H9 (cell line): ENCODE data around the gene GABRB1. TPM values are rescaled to one million over a fixed set of nuclear protein-coding genes. Genes with fewer than 3 reads are reported as not detected.

ENCODE experiments used
- DNase-seq: peaks from one replicate; pipeline ENCODE4 v3.0.0-alpha.2; 2017
- H2AFZ ChIP-seq: one replicate; pipeline ENCODE4 v1.6.1; 2013; ENCODE audit warnings: mild to moderate bottlenecking, low read length, control low read depth, moderate library complexity
- H2AK5ac ChIP-seq: 2 replicates; pipeline ENCODE4 v1.6.1; 2013; ENCODE audit warnings: low read length, control low read depth, mixed read lengths; ENCODE audit not compliant: insufficient read length
- H2BK120ac ChIP-seq: one replicate; pipeline ENCODE4 v1.6.1; 2013; ENCODE audit warnings: low read depth, mild to moderate bottlenecking, low read length, control low read depth, inconsistent platforms; ENCODE audit not compliant: poor library complexity, severe bottlenecking
- H2BK12ac ChIP-seq: 2 replicates; pipeline ENCODE4 v1.6.1; 2013; ENCODE audit warnings: low read length, control low read depth, mixed read lengths, low read depth; ENCODE audit not compliant: insufficient read length
- H2BK15ac ChIP-seq: 2 replicates; pipeline ENCODE4 v1.6.1; 2013; ENCODE audit warnings: low read depth, low read length, control low read depth
- H2BK20ac ChIP-seq: one replicate; pipeline ENCODE4 v1.6.1; 2013; ENCODE audit warnings: low read depth, mild to moderate bottlenecking, low read length, control low read depth, inconsistent platforms; ENCODE audit not compliant: poor library complexity, severe bottlenecking
- H2BK5ac ChIP-seq: 2 replicates; pipeline ENCODE4 v1.6.1; 2013; ENCODE audit warnings: low read length, control low read depth, mixed read lengths; ENCODE audit not compliant: insufficient read length
- H3K14ac ChIP-seq: 2 replicates; pipeline ENCODE4 v1.6.1; 2013; ENCODE audit warnings: low read length, control low read depth; ENCODE audit not compliant: insufficient read depth
- H3K18ac ChIP-seq: 2 replicates; pipeline ENCODE4 v1.6.1; 2013; ENCODE audit warnings: low read depth, mild to moderate bottlenecking, mixed read lengths, low read length, control low read depth; ENCODE audit not compliant: insufficient read length
- H3K23ac ChIP-seq: 2 replicates; pipeline ENCODE4 v1.6.1; 2013; ENCODE audit warnings: low read length, control low read depth, mixed read lengths, low read depth; ENCODE audit not compliant: insufficient read length
- H3K23me2 ChIP-seq: 2 replicates; pipeline ENCODE4 v1.6.1; 2013; ENCODE audit warnings: low read depth, mild to moderate bottlenecking, mixed read lengths, low read length, control low read depth; ENCODE audit not compliant: insufficient read length, poor library complexity, severe bottlenecking
- H3K27ac ChIP-seq: 2 replicates; pipeline ENCODE4 v1.5.1; 2013; ENCODE audit warnings: low read length, control low read depth, mixed read lengths, low read depth; ENCODE audit not compliant: insufficient read length
- H3K27me3 ChIP-seq: 2 replicates; pipeline ENCODE4 v1.6.1; 2013; ENCODE audit warnings: low read length, control low read depth, inconsistent platforms; ENCODE audit not compliant: insufficient read depth
- H3K4ac ChIP-seq: 2 replicates; pipeline ENCODE4 v1.6.1; 2013; ENCODE audit warnings: low read depth, mild to moderate bottlenecking, control low read depth, inconsistent platforms, low read length, moderate library complexity
- H3K4me1 ChIP-seq: 2 replicates; pipeline ENCODE4 v1.6.1; 2013; ENCODE audit warnings: low read length, control low read depth, inconsistent platforms; ENCODE audit not compliant: insufficient read depth
- H3K4me2 ChIP-seq: 2 replicates; pipeline ENCODE4 v1.6.1; 2013; ENCODE audit warnings: low read length, control low read depth, mixed read lengths; ENCODE audit not compliant: insufficient read length, insufficient read depth
- H3K56ac ChIP-seq: 2 replicates; pipeline ENCODE4 v1.6.1; 2013; ENCODE audit warnings: low read depth, mild to moderate bottlenecking, mixed read lengths, low read length, control low read depth; ENCODE audit not compliant: insufficient read length
- H3K79me1 ChIP-seq: 2 replicates; pipeline ENCODE4 v1.6.1; 2013; ENCODE audit warnings: low read depth, mild to moderate bottlenecking, moderate library complexity, low read length, control low read depth, inconsistent platforms; ENCODE audit not compliant: insufficient read depth, poor library complexity, severe bottlenecking
- H3K79me2 ChIP-seq: 2 replicates; pipeline ENCODE4 v1.6.1; 2013; ENCODE audit warnings: low read length, control low read depth, inconsistent platforms; ENCODE audit not compliant: insufficient read depth
- H3K9ac ChIP-seq: 2 replicates; pipeline ENCODE4 v1.6.1; 2013; ENCODE audit warnings: low read length, control low read depth, mixed read lengths; ENCODE audit not compliant: insufficient read length; ENCODE audit errors: extremely low read depth
- H3K9me3 ChIP-seq: one replicate; pipeline ENCODE4 v1.6.1; 2013; ENCODE audit warnings: low read depth, low read length, inconsistent platforms; ENCODE audit not compliant: control insufficient read depth
- H3T11ph ChIP-seq: one replicate; pipeline ENCODE4 v1.6.1; 2013; ENCODE audit warnings: mild to moderate bottlenecking, low read length, control low read depth, inconsistent platforms
- H4K20me1 ChIP-seq: one replicate; pipeline ENCODE4 v1.6.1; 2013; ENCODE audit not compliant: control insufficient read depth, insufficient read length, insufficient read depth
- H4K5ac ChIP-seq: 2 replicates; pipeline ENCODE4 v1.6.1; 2013; ENCODE audit warnings: low read depth, mild to moderate bottlenecking, mixed read lengths, low read length, control low read depth; ENCODE audit not compliant: insufficient read length
- H4K8ac ChIP-seq: replicated peaks from 2 replicates; pipeline ENCODE4 v1.6.1; 2013; ENCODE audit warnings: low read length, control low read depth, mixed read lengths, low read depth; ENCODE audit not compliant: insufficient read length
- H4K91ac ChIP-seq: 2 replicates; pipeline ENCODE4 v1.6.1; 2013; ENCODE audit warnings: low read depth, mild to moderate bottlenecking, moderate library complexity, mixed read lengths, low read length, control low read depth; ENCODE audit not compliant: insufficient read length
- H3K27ac Mint-ChIP-seq, 3 experiments: 2 replicates in 2 of 3; 3 replicates in 1 of 3; pipeline ENCODE4 v1.8.0; 2020 to 2021; ENCODE audit warnings: mixed read lengths in 3 of 3, mild to moderate bottlenecking in 1 of 3, moderate library complexity in 1 of 3
- H3K27me3 Mint-ChIP-seq: 2 replicates; pipeline ENCODE4 v1.8.0; 2021; ENCODE audit warnings: low read depth, mild to moderate bottlenecking, moderate library complexity, mixed read lengths
- H3K36me3 Mint-ChIP-seq, 3 experiments: 2 replicates in 2 of 3; 3 replicates in 1 of 3; pipeline ENCODE4 v1.8.0; 2020 to 2021; ENCODE audit warnings: low read depth in 3 of 3, mixed read lengths in 3 of 3; ENCODE audit not compliant: insufficient read depth in 1 of 3
- H3K4me1 Mint-ChIP-seq, 2 experiments: 2 replicates each; pipeline ENCODE4 v1.8.0; 2020; ENCODE audit warnings: mixed read lengths in 2 of 2
- H3K4me3 Mint-ChIP-seq, 2 experiments: 2 replicates in 1 of 2; 3 replicates in 1 of 2; pipeline ENCODE4 v1.8.0; 2020 to 2021; ENCODE audit warnings: mild to moderate bottlenecking in 2 of 2, mixed read lengths in 2 of 2, moderate library complexity in 1 of 2
- H3K9me3 Mint-ChIP-seq, 2 experiments: 2 replicates in 1 of 2; 3 replicates in 1 of 2; pipeline ENCODE4 v1.8.0; 2020; ENCODE audit warnings: mild to moderate bottlenecking in 2 of 2, mixed read lengths in 2 of 2, moderate library complexity in 1 of 2
- CTCF ChIP-seq: fragments of 200-600 bp; sonication (generic); conservative IDR thresholded peaks from 3 replicates; pipeline ENCODE4 v1.8.0; 2021; ENCODE audit warnings: antibody characterized with exemption, mild to moderate bottlenecking
- WGBS: extraction: QIAGEN DNeasy Blood & Tissue Kit; methylation state at CpG from one replicate; pipeline ENCODE4 v1.1.7; 2013; ENCODE audit warnings: missing lambda C conversion rate, low lambda C conversion rate, mixed read lengths; ENCODE audit not compliant: insufficient read length; ENCODE audit errors: extremely low coverage; 5-methylcytosine and 5-hydroxymethylcytosine counted together
- total RNA-seq: library from RNA; stranded (reverse); gene quantifications from 2 replicates; pipeline ENCODE4 v1.2.1, GENCODE V29; 2021

GABRB1 gene
- total RNA-seq, 1 experiment from 2014 or later = 0.39 TPM

GRCh38 chr4:47219586-47219985 lies 188.2 kb downstream of the GABRB1 start:
- Histone ChIP-seq H3K4me2 (no peak overlapping the region), H3K14ac (no peak overlapping the region), H2AK5ac (no peak overlapping the region), H3K4me1 (no peaks in the 10 kb centered on the region), H4K8ac (no peak overlapping the region), H3K79me2 (no peaks in the 10 kb centered on the region), H2BK5ac (no peak overlapping the region), H2BK12ac (no peak overlapping the region), H4K5ac (no peak overlapping the region), H4K91ac (no peak overlapping the region), H3K18ac (no peak overlapping the region), H3K9me3 (no peaks in the 10 kb centered on the region), H3K23me2 (no peaks in the 10 kb centered on the region), H2BK20ac (no peak overlapping the region), H3K23ac (no peak overlapping the region), H3K27ac (no peak overlapping the region), H3K56ac (no peak overlapping the region), H2BK15ac (no peak overlapping the region), H3T11ph (no peak overlapping the region), H3K27me3 (no peaks in the 10 kb centered on the region), H3K79me1 (no peaks in the 10 kb centered on the region), H2BK120ac (no peak overlapping the region), H2AFZ (no peak overlapping the region), H3K4ac (no peak overlapping the region), H3K9ac (no peak overlapping the region), H4K20me1 (no peaks in the 10 kb centered on the region)
- TF ChIP-seq CTCF = no peak
- DNase-seq = no peak
- no peaks in the 10 kb centered on the region for H3K36me3 Mint-ChIP-seq
- no peaks in the 10 kb centered on the region for H3K4me1 Mint-ChIP-seq
- H3K4me3 Mint-ChIP-seq = no peak overlapping the region
- no peak overlapping the region for H3K27ac Mint-ChIP-seq
- peaks cover 8% of the 10 kb centered on the region for H3K27me3 Mint-ChIP-seq
- no peaks in the 10 kb centered on the region for H3K9me3 Mint-ChIP-seq
- WGBS = no CpG with 5 or more reads among the region's 2 CpGs
